H1 (cell line): Measurements from ENCODE around the gene THPO. TPM values are rescaled to one million over a fixed set of nuclear protein-coding genes. Genes with fewer than 3 reads are reported as not detected.

Experiments used
- CHD1 ChIP-seq: IDR thresholded peaks from 2 replicates; pipeline ENCODE4 v1.6.1; 2012; ENCODE audit warnings: low read depth, low read length, improper control_type of control experiment
- CREB1 ChIP-seq: IDR thresholded peaks from 2 replicates; pipeline ENCODE4 v1.6.1; 2012; ENCODE audit warnings: inconsistent platforms
- NRF1 ChIP-seq: IDR thresholded peaks from 2 replicates; pipeline ENCODE4 v1.6.1; 2011; ENCODE audit warnings: mild to moderate bottlenecking, low read depth, low read length, improper control_type of control experiment
- POLR2A ChIP-seq, 2 experiments: IDR thresholded peaks; 1 replicate in 1 of 2; 2 replicates in 1 of 2; pipeline ENCODE4 v1.6.1; 2011; ENCODE audit warnings: low read depth in 2 of 2, low read length in 2 of 2, mild to moderate bottlenecking in 2 of 2; ENCODE audit errors: control extremely low read depth in 1 of 2
- POLR2AphosphoS5 ChIP-seq: IDR thresholded peaks from 2 replicates; pipeline ENCODE4 v1.6.1; 2011; ENCODE audit warnings: low read depth, low read length
- polyA plus RNA-seq, 7 experiments: library from polyadenylated mRNA; depleted of rRNA in 3 of 7; stranded (reverse) in 5 of 7; unstranded in 2 of 7; fragments of >200 nt in 5 of 7; fragments of 200-250 nt in 2 of 7; gene quantifications; 1 replicate in 5 of 7; 2 replicates in 1 of 7; 4 replicates in 1 of 7; pipeline versions ENCODE4 v1.2.1 to v1.2.3, GENCODE V29; 2011 to 2013; ENCODE audit warnings: missing spikeins in 2 of 7, mixed read lengths in 2 of 7
- total RNA-seq: library from RNA; stranded (reverse); fragmentation: NEBNext Ultra II Directional; extraction: Animal tissue kit (Norgen Biotek cat#: 25700); gene quantifications from 2 replicates; pipeline ENCODE4 v1.2.1, GENCODE V29; 2021

THPO gene
- total and polyA plus RNA-seq, 2 of the 8 experiments (the other 6 are each of a cell fraction or from before 2014, with no cell fraction given): 0.82 to 1.2 TPM

GRCh38 chr3:184351511-184352148, 26.4 kb downstream of the THPO start (continued):
- TF ChIP-seq NRF1 (no peak), POLR2AphosphoS5 (no peak), CHD1 (no peak), POLR2A (IDR thresholded peaks at IDR 0.05; ENCODE audit: control extremely low read depth in 1 of 2, low read depth in 2 of 2, low read length in 2 of 2) (no peak), CREB1 (no peak)
